Astrocyte (in vitro differentiated cells and primary cell): ENCODE measurements around the gene FAM177B. TPM values are rescaled to one million over a fixed set of nuclear protein-coding genes. Genes with fewer than 3 reads are reported as not detected.

Experiments
- DNase-seq: peaks from one replicate; pipeline ENCODE4 v3.0.0-alpha.2; 2010; ENCODE audit warnings: low read depth
- FAIRE-seq: peaks from 2 replicates; lab custom pipeline; 2011; peaks lifted over from hg19 to GRCh38; lab: Jason Lieb, UNC
- H2AFZ ChIP-seq: 2 replicates; pipeline ENCODE4 v1.6.0; 2012; ENCODE audit warnings: low read depth, low read length, inconsistent platforms
- H3K27ac ChIP-seq: 2 replicates; pipeline ENCODE4 v1.5.1; 2011; ENCODE audit warnings: low read depth, low read length, inconsistent platforms
- H3K27me3 ChIP-seq: 2 replicates; pipeline ENCODE4 v1.6.0; 2011; ENCODE audit warnings: low read length, inconsistent platforms; ENCODE audit not compliant: insufficient read depth
- H3K36me3 ChIP-seq: 2 replicates; pipeline ENCODE4 v1.5.1; 2011; ENCODE audit warnings: low read length, inconsistent platforms; ENCODE audit not compliant: insufficient read depth
- H3K4me1 ChIP-seq: 2 replicates; pipeline ENCODE4 v1.5.1; 2011; ENCODE audit warnings: low read length, inconsistent platforms; ENCODE audit not compliant: insufficient read depth
- H3K4me2 ChIP-seq: 2 replicates; pipeline ENCODE4 v1.6.0; 2012; ENCODE audit warnings: low read length, inconsistent platforms
- H3K4me3 ChIP-seq: 2 replicates; pipeline ENCODE4 v1.5.1; 2011; ENCODE audit warnings: low read depth, mild to moderate bottlenecking, low read length, inconsistent platforms; ENCODE audit not compliant: insufficient read depth
- H3K79me2 ChIP-seq: 2 replicates; pipeline ENCODE4 v1.6.0; 2012; ENCODE audit warnings: mild to moderate bottlenecking, low read length, inconsistent platforms; ENCODE audit not compliant: insufficient read depth
- H3K9ac ChIP-seq: 2 replicates; pipeline ENCODE4 v1.6.0; 2012; ENCODE audit warnings: mild to moderate bottlenecking, low read length, inconsistent platforms
- H3K9me3 ChIP-seq: 2 replicates; pipeline ENCODE4 v1.5.1; 2012; ENCODE audit warnings: low read depth, mild to moderate bottlenecking, low read length, inconsistent platforms; ENCODE audit not compliant: insufficient read depth
- H4K20me1 ChIP-seq: 2 replicates; pipeline ENCODE4 v1.6.0; 2012; ENCODE audit warnings: low read length, inconsistent platforms; ENCODE audit not compliant: insufficient read depth
- H3K27ac Mint-ChIP-seq: one replicate; pipeline ENCODE4 v1.8.0; 2021; ENCODE audit warnings: mild to moderate bottlenecking, mixed read lengths; ENCODE audit not compliant: unreplicated experiment
- H3K27me3 Mint-ChIP-seq: one replicate; pipeline ENCODE4 v1.8.0; 2021; ENCODE audit warnings: low read depth, mixed read lengths; ENCODE audit not compliant: unreplicated experiment
- H3K36me3 Mint-ChIP-seq: one replicate; pipeline ENCODE4 v1.8.0; 2021; ENCODE audit warnings: low read depth, mixed read lengths; ENCODE audit not compliant: unreplicated experiment
- H3K4me1 Mint-ChIP-seq: one replicate; pipeline ENCODE4 v1.8.0; 2021; ENCODE audit warnings: low read depth, mixed read lengths; ENCODE audit not compliant: unreplicated experiment
- H3K4me3 Mint-ChIP-seq: one replicate; pipeline ENCODE4 v1.8.0; 2021; ENCODE audit warnings: mild to moderate bottlenecking, moderate library complexity, mixed read lengths; ENCODE audit not compliant: unreplicated experiment
- H3K9me3 Mint-ChIP-seq: one replicate; pipeline ENCODE4 v1.8.0; 2021; ENCODE audit warnings: mild to moderate bottlenecking, mixed read lengths; ENCODE audit not compliant: unreplicated experiment
- EZH2 ChIP-seq: IDR thresholded peaks from 2 replicates; pipeline ENCODE4 v1.6.1; 2012; ENCODE audit warnings: mild to moderate bottlenecking, low read length, inconsistent platforms; ENCODE audit not compliant: insufficient read depth
- total RNA-seq: library from RNA; stranded (reverse); gene quantifications from 2 replicates; pipeline ENCODE4 v1.2.1, GENCODE V29; 2021
- TF ChIP-seq, protein P1 (sequence below): IDR thresholded peaks from 2 replicates; pipeline ENCODE4 v1.5.1; 2011; ENCODE audit warnings: low read depth, mild to moderate bottlenecking, inconsistent platforms, low read length, moderate library complexity; ENCODE audit not compliant: insufficient read depth

FAM177B gene
- total RNA-seq, 1 donor from 2014 or later: not detected

DNA sequence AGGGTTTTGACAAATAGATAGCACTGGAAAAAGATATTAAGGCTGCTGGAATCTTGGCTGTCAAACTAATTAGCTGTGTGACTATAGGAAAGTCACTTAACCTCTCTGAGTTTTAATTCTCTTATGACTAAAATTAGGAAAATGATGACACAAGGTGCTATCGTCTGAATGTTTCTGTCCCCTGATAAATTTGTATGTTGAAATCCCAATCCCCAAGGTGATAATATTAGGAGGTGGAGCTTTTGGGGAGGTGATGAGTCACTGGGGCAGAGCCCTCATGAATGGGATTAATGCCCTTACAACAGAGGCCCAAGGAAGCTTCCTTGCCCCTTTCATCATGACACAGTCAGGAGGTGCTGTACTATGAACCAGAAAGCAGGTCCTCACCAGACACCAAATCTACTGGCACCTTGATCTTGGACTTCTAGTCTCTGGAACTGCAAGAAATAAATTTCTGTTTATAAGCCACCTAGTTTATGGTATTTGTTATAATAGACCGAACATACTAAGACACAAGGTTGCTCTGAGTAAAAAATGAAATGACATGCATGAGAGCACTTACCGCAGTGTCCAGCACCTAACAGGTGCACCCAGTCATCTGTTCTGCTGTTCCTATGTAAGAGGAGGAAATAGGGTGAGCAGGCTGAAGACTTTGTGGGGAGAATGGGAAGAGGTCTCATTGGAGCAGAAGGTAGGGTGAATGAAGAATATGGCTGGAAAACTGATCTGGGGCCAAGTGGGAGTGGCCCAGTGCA is 51.6 kb downstream of the FAM177B start:
- no peaks in the 10 kb centered on the region for H3K27me3 Mint-ChIP-seq
- H3K36me3 Mint-ChIP-seq: no peaks in the 10 kb centered on the region
- no peak for DNase-seq
- no peak overlapping the region for H3K4me3 Mint-ChIP-seq
- no peak overlapping the region for H3K4me3 ChIP-seq
- H3K9me3 Mint-ChIP-seq: no peaks in the 10 kb centered on the region
- H3K4me1 Mint-ChIP-seq: peaks cover 21% of the 10 kb centered on the region
- no peaks in the 10 kb centered on the region for H3K4me1 ChIP-seq
- TF ChIP-seq, protein P1, sequence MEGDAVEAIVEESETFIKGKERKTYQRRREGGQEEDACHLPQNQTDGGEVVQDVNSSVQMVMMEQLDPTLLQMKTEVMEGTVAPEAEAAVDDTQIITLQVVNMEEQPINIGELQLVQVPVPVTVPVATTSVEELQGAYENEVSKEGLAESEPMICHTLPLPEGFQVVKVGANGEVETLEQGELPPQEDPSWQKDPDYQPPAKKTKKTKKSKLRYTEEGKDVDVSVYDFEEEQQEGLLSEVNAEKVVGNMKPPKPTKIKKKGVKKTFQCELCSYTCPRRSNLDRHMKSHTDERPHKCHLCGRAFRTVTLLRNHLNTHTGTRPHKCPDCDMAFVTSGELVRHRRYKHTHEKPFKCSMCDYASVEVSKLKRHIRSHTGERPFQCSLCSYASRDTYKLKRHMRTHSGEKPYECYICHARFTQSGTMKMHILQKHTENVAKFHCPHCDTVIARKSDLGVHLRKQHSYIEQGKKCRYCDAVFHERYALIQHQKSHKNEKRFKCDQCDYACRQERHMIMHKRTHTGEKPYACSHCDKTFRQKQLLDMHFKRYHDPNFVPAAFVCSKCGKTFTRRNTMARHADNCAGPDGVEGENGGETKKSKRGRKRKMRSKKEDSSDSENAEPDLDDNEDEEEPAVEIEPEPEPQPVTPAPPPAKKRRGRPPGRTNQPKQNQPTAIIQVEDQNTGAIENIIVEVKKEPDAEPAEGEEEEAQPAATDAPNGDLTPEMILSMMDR: no peak
- TF ChIP-seq EZH2: no peak
- no peaks in the 10 kb centered on the region for H3K79me2 ChIP-seq
- no peak overlapping the region for H2AFZ ChIP-seq
- no peaks in the 10 kb centered on the region for H4K20me1 ChIP-seq
- peaks cover 9% of the 10 kb centered on the region for H3K27me3 ChIP-seq
- no peak overlapping the region for H3K9ac ChIP-seq
- H3K27ac ChIP-seq: no peak overlapping the region
- FAIRE-seq: no peak
- no peaks in the 10 kb centered on the region for H3K36me3 ChIP-seq
- no peak overlapping the region for H3K27ac Mint-ChIP-seq
- no peaks in the 10 kb centered on the region for H3K9me3 ChIP-seq
- no peak overlapping the region for H3K4me2 ChIP-seq

DNA sequence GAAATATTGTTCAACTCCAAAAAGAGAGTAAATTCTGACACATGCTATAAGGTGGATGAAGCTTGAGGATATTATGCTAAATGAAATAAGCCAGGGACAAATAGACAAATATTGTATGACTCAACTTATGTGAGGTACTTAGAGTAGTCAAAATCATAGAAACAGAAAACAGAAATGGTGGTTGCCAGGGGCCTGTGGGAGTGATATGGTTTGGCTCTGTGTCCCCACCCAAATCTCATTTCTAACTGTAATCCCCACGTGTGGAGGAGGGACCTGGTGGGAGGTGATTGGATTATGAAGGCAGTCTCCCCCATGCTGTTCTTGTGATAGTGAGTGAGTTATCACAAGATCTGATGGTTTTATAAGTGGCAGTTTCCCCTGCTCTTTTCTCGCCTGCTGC is 53.1 kb downstream of the FAM177B start:
- Histone ChIP-seq H3K36me3 (no peaks in the 10 kb centered on the region), H3K4me2 (no peak overlapping the region), H3K79me2 (no peaks in the 10 kb centered on the region), H3K4me3 (no peak overlapping the region), H2AFZ (no peak overlapping the region), H3K27ac (no peak overlapping the region), H3K4me1 (no peaks in the 10 kb centered on the region), H4K20me1 (no peaks in the 10 kb centered on the region), H3K9ac (no peak overlapping the region), H3K27me3 (no peaks in the 10 kb centered on the region), H3K9me3 (no peaks in the 10 kb centered on the region)
- Mint-ChIP-seq H3K27ac (no peak overlapping the region), H3K4me3 (no peak overlapping the region), H3K9me3 (no peaks in the 10 kb centered on the region), H3K27me3 (peaks cover 4% of the 10 kb centered on the region), H3K36me3 (no peaks in the 10 kb centered on the region), H3K4me1 (peaks cover 18% of the 10 kb centered on the region)
- TF ChIP-seq, protein P1: no peak
- TF ChIP-seq EZH2: no peak
- DNase-seq: no peak
- FAIRE-seq: no peak

DNA sequence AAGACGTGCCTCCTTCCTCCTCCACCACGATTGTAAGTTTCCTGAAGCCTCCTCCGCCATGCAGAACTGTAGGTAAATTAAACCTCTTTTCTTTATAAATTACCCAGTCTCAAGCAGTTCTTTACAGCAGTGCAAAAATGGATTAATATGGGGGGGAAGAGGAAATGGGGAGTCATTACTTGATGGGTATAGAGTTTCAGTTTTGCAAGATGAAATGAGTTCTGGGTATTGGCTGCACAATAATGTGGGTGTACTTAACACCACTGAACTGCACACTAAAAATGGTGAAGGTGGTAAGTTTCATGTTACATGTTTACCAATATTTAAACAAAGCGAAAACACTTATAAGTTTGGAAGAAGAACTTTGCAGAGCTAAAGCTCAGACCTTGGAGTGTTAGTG is 53.5 kb downstream of the FAM177B start:
- FAIRE-seq (no peak), DNase-seq (no peak)
- Mint-ChIP-seq H3K9me3 (no peaks in the 10 kb centered on the region), H3K27ac (no peak overlapping the region), H3K4me1 (peaks cover 16% of the 10 kb centered on the region), H3K27me3 (peaks cover 4% of the 10 kb centered on the region), H3K36me3 (no peaks in the 10 kb centered on the region), H3K4me3 (no peak overlapping the region)
- Histone ChIP-seq H3K79me2 (no peaks in the 10 kb centered on the region), H3K36me3 (no peaks in the 10 kb centered on the region), H3K27me3 (no peaks in the 10 kb centered on the region), H2AFZ (no peak overlapping the region), H3K9me3 (no peaks in the 10 kb centered on the region), H3K4me2 (no peak overlapping the region), H3K4me1 (no peaks in the 10 kb centered on the region), H3K9ac (no peak overlapping the region), H3K4me3 (no peak overlapping the region), H4K20me1 (no peaks in the 10 kb centered on the region), H3K27ac (no peak overlapping the region)
- TF ChIP-seq EZH2: no peak
- TF ChIP-seq, protein P1: no peak
